HK-2 (cell line): ENCODE measurements around the gene CCNB1.
"Not testable (repeated sequence)": the region's sequence is repeated elsewhere in the genome, so short reads cannot be mapped to it uniquely, and the experiment has no call there.

Source experiments
- DNase-seq: peaks from one replicate; pipeline ENCODE4 v3.0.0-alpha.2; 2018; ENCODE audit not compliant: unreplicated experiment

The CCNB1 gene

DNA sequence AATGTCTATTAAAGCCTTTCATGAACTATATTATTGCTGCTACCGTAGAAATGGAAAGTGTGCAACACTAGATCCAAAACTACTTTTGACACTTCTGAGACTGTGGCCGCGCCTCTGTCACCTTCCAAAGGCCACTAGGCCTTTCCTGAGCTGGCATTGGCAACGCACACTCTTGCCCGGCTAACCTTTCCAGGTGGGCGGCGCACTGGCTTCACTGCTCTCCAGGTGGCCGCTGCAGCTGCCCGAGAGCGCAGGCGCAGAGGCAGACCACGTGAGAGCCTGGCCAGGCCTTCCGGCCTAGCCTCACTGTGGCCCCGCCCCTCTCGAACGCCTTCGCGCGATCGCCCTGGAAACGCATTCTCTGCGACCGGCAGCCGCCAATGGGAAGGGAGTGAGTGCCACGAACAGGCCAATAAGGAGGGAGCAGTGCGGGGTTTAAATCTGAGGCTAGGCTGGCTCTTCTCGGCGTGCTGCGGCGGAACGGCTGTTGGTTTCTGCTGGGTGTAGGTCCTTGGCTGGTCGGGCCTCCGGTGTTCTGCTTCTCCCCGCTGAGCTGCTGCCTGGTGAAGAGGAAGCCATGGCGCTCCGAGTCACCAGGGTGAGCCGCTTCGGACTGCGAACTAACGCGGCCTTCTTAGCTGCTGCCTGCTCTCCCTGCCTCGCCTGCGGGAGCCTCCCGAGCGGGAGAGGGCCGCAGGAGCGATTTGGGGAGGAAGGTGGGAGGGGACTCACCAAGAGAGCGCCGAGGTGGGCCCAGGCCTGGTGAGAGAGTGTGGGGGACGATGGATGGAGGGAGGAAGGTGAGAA lies at the start of gene CCNB1:
CCNB1 (plus strand) TSS at position 465 of the 807 bp plus-strand sequence; CDS start at position 578, 113 bp downstream.
- peak; percentile 96 for DNase-seq

- DNase-seq, result no peak
These were observed 37.5 kb upstream of the CCNB1 start for GRCh38 chr5:69129413-69129812.

GRCh38 chr5:69130241-69130640 lies 36.7 kb upstream of the CCNB1 start:
- DNase-seq, result no peak

- DNase-seq, result no peak
These were observed 35.6 kb upstream of the CCNB1 start for GRCh38 chr5:69131304-69131703.

GRCh38 chr5:69134126-69134525 lies 32.8 kb upstream of the CCNB1 start:
- no peak for DNase-seq

DNA sequence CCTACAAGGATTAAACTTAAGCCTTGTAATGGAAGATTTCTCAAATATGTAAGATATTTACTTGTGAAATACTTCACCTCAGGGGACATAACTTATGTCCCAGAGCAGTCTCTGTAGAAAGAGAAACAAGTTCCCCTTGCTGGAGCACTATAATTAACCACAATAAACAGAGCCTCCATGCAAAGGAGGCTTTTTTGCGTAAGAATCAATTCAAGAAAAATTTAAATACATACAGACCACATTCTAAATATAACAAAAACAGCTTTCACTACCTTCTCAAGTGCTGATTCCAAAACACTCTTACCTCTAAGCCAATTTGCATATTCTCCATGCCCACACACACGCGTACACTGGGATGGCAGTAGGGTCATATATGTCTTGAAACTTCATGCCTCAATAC lies 30.7 kb upstream of the CCNB1 start:
- no peak for DNase-seq

DNA sequence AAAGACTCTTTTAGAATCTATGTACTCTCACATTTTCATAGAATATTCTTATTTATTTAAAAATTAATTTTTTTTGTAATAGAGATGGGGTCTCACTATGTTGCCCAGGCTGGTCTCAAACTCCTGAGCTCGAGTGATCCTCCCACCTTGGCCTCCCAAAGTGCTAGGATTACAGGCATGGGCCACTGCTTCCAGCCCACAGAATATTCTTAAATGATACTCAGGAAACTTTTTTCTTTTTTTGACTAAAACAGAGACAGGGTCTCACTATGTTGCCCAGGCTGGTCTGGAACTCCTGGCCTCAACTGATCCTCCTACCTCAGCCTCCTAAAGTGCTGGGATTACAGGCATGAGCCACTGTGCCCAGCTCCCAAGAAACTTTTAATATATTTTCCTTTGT lies 29.7 kb upstream of the CCNB1 start:
- DNase-seq, result not testable (repeated sequence)

DNA sequence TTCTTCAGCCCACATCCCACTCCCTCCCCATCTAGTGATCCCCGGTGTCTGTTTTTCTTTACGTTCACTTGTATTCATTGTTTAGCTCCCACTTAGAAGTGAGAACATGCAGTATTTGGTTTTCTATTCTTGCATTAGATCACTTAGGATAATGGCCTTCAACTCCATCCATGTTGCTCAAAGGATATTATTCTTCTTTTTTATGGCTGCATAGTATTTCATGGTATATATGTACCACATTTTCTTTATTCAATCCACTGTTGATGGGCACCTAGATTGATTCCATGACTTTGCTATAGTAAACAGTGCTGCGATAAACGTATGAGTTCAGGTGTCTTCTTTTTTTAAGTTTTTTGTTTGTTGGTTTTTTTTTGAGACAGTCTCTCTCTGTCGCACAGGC lies 29.1 kb upstream of the CCNB1 start:
- DNase-seq, result no peak

GRCh38 chr5:69138766-69139165 lies 28.2 kb upstream of the CCNB1 start:
- no peak for DNase-seq

- DNase-seq, result not testable (repeated sequence)
These were observed 26.7 kb upstream of the CCNB1 start for GRCh38 chr5:69140239-69140638.

GRCh38 chr5:69140827-69141226 lies 26.1 kb upstream of the CCNB1 start:
- no peak for DNase-seq

GRCh38 chr5:69148576-69148975 lies 18.4 kb upstream of the CCNB1 start:
- DNase-seq, result not testable (repeated sequence)

GRCh38 chr5:69148981-69149675 lies 17.8 kb upstream of the CCNB1 start:
- no peak for DNase-seq

GRCh38 chr5:69149676-69150010 lies 17.3 kb upstream of the CCNB1 start:
- DNase-seq, result no peak

DNA sequence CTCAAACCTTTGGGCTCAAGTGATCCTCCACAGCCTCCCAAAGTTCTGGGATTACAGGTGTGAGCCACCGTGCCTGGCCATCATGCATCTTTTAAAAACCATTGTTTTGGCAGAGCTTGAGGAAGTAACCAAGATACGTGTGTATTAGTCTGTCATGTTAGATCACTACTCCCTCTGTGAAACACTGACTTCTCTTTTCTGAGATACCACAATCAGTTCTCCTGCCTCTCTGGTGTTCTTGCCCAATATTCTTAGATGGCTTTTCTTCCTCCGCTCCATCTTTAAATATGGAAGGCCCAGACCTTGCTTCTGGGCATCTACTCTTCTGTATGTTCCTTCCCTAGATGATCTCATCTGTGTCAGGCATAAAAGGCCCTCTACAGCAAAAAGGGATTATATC lies 14.2 kb upstream of the CCNB1 start:
- no peak for DNase-seq

DNA sequence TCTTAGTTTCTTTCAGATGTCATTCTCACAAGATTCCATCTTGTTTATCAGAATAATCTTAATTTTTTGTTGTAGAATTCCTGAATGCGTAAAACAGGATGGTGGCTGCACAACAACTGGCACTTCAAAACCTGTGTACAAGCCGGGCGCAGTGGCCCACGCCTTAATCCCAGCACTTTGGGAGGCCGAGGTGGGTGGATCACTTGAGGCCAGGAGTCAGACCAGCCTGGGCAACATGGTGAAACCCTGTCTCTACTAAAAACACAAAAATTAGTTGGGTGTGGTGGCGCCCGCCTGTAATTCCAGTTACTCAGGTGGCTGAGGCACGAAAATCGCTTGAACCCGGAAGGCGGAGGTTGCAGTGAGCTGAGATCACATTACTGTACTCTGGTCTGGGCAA lies 10.5 kb upstream of the CCNB1 start:
- no peak for DNase-seq

DNA sequence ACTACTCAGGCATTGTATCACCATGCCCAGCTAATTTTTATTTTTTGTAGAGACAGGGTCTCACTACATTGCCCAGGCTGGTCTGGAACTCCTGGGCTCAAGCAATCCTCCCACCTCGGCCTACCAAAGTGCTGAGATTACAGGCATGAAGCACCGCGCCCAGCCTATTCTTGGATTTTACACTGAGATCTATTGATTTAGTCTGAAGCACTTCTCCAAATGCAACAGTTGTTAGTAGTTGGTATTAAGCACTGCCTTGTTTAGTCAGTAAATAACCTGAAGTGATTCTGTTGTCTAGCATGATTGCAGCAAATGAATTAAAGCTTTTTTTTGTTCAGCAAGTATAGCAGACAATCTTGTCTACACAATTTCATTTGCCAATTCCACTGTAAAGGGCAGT lies 8.9 kb upstream of the CCNB1 start:
- no peak for DNase-seq

- no peak for DNase-seq
These were observed 6.3 kb upstream of the CCNB1 start for GRCh38 chr5:69160651-69161050.

GRCh38 chr5:69167493-69167855 lies 524 bp downstream of the CCNB1 start:
- DNase-seq, result no peak

GRCh38 chr5:69167929-69168328 lies 979 bp downstream of the CCNB1 start:
- no peak for DNase-seq

- no peak for DNase-seq
These were observed 3.5 kb downstream of the CCNB1 start for GRCh38 chr5:69170495-69170894.

DNA sequence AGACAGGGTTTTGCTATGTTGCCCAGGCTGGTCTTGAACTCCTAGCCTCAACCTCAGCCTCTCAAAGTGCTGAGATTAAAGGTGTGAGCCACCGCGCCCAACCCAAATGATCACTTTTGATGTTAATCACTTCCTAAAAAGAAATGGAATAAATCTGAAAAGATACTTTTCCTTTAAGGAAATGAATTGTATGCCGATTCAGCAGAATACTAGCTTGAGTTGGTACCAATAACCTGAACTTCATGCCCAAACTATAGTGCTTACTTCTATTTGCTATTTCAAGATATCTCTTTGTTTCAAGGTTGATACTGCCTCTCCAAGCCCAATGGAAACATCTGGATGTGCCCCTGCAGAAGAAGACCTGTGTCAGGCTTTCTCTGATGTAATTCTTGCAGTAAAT lies 4.0 kb downstream of the CCNB1 start:
- DNase-seq, result no peak

- not testable (repeated sequence) for DNase-seq
These were observed 14.8 kb downstream of the CCNB1 start for GRCh38 chr5:69181659-69182293.
